Caco-2 (cell line): ENCODE data around the gene SETD9. TPM values are rescaled to one million over a fixed set of nuclear protein-coding genes. Genes with fewer than 3 reads are reported as not detected.

Experiments used
- BruUV-seq: library from RNA; stranded (reverse); fragments of 400-500 nt; replicated peaks from 2 replicates; lab custom pipeline; 2021; lab: Mats Ljungman, UMichigan
- CTCF ChIA-PET: fragments of 300-600 bp; sonication (Branson Sonifier 250); formaldehyde crosslinking; loops from one replicate; lab custom pipeline; 2022; ENCODE audit warnings: antibody characterized with exemption; lab: Charles Lee
- POLR2A ChIA-PET: fragments of 300-600 bp; sonication (Branson Sonifier 250); formaldehyde crosslinking; loops from one replicate; lab custom pipeline; 2022; ENCODE audit warnings: antibody characterized with exemption; lab: Charles Lee
- DNase-seq, 2 experiments: peaks; one replicate each; pipeline versions ENCODE4 v3.0.0 to v3.0.0-alpha.2; 2020 to 2022
- H3K27me3 ChIP-seq: replicated peaks from 2 replicates; pipeline ENCODE4 v1.6.0; 2011; ENCODE audit warnings: low read length; ENCODE audit not compliant: control insufficient read depth, insufficient read depth
- H3K36me3 ChIP-seq: 2 replicates; pipeline ENCODE4 v1.5.1; 2011; ENCODE audit warnings: low read length; ENCODE audit not compliant: control insufficient read depth, insufficient read depth
- H3K4me1 ChIP-seq: fragments of 250-450 bp; sonication (Bioruptor Pico); 2 replicates; pipeline ENCODE4 v1.5.1; 2020; ENCODE audit warnings: mild to moderate bottlenecking
- H3K4me3 ChIP-seq: 2 replicates; pipeline ENCODE4 v1.5.1; 2011; ENCODE audit warnings: low read depth, mild to moderate bottlenecking, control low read depth, low read length
- H3K9me3 ChIP-seq: fragments of 250-450 bp; sonication (Bioruptor Pico); 2 replicates; pipeline ENCODE4 v1.5.1; 2020; ENCODE audit warnings: mild to moderate bottlenecking, moderate library complexity
- H3K27ac Mint-ChIP-seq: one replicate; pipeline ENCODE4 v1.8.0; 2022; ENCODE audit warnings: mixed read lengths; ENCODE audit not compliant: unreplicated experiment
- H3K27me3 Mint-ChIP-seq: one replicate; pipeline ENCODE4 v1.8.0; 2022; ENCODE audit warnings: mixed read lengths; ENCODE audit not compliant: insufficient read depth, unreplicated experiment
- H3K36me3 Mint-ChIP-seq: one replicate; pipeline ENCODE4 v1.8.0; 2022; ENCODE audit warnings: mild to moderate bottlenecking, mixed read lengths; ENCODE audit not compliant: insufficient read depth, unreplicated experiment
- H3K4me1 Mint-ChIP-seq: one replicate; pipeline ENCODE4 v1.8.0; 2022; ENCODE audit warnings: low read depth, mixed read lengths; ENCODE audit not compliant: unreplicated experiment
- H3K4me3 Mint-ChIP-seq: one replicate; pipeline ENCODE4 v1.8.0; 2022; ENCODE audit warnings: mild to moderate bottlenecking, moderate library complexity, mixed read lengths; ENCODE audit not compliant: unreplicated experiment
- H3K9me3 Mint-ChIP-seq: one replicate; pipeline ENCODE4 v1.8.0; 2022; ENCODE audit warnings: mixed read lengths; ENCODE audit not compliant: unreplicated experiment
- intact Hi-C: fragments of 100-400 bp; cut with micrococcal nuclease; formaldehyde crosslinking; loops from one replicate; pipeline ENCODE4 v1.10.0; 2022; ENCODE audit not compliant: unreplicated experiment
- total RNA-seq: library from RNA; stranded (reverse); gene quantifications from 2 replicates; pipeline ENCODE4 v1.2.3, GENCODE V29; 2022
- TF ChIP-seq, protein P1 (sequence below), 2 experiments: fragments of 200-600 bp in 1 of 2; IDR thresholded peaks; 1 replicate in 1 of 2; 2 replicates in 1 of 2; pipeline versions ENCODE4 v1.5.1 to v1.8.0; 2011 to 2022; ENCODE audit warnings: antibody characterized with exemption in 1 of 2, control low read depth in 1 of 2, inconsistent platforms in 1 of 2, low read depth in 1 of 2, low read length in 1 of 2, mild to moderate bottlenecking in 1 of 2, moderate library complexity in 1 of 2; ENCODE audit not compliant: insufficient read depth in 1 of 2, severe bottlenecking in 1 of 2, unreplicated experiment in 1 of 2

The SETD9 gene
- total RNA-seq, 1 experiment from 2014 or later, result 10.5 TPM

DNA sequence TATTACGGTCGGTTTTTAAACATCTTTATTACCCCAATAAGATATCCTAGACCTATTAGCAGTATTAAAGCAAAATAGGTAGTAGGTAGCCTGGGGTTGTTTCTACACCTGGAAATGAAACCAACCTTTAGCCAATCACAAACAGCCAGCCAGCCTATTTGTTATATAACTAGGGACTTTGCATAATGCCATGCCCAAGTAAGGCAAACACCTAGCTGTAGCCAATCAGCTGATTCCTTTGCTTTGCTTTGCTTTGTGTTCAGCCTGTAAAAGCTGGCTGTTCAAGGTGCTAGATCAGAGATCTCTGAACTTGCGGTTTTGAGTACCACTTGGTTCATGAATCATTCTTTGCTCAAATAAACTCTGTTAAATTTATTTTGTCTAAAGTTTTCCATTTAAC, 46.5 kb upstream of the SETD9 start:
- ChIA-PET POLR2A (no interaction called here), CTCF (no interaction called here)
- peaks cover 62% of the 10 kb centered on the region for H3K36me3 Mint-ChIP-seq
- Histone ChIP-seq H3K4me3 (no peak overlapping the region), H3K36me3 (no peaks in the 10 kb centered on the region; the same call in none of the 2 replicates), H3K4me1 (no peaks in the 10 kb centered on the region; the same call in 1 of the 2 replicates), H3K9me3 (no peaks in the 10 kb centered on the region), H3K27me3 (no peaks in the 10 kb centered on the region)
- H3K4me1 Mint-ChIP-seq, result peaks cover 6% of the 10 kb centered on the region
- no peak for DNase-seq
- no peak overlapping the region for H3K27ac Mint-ChIP-seq
- intact Hi-C loops, result no loop called here
- BruUV-seq, result no TSS peak
- TF ChIP-seq, protein P1, sequence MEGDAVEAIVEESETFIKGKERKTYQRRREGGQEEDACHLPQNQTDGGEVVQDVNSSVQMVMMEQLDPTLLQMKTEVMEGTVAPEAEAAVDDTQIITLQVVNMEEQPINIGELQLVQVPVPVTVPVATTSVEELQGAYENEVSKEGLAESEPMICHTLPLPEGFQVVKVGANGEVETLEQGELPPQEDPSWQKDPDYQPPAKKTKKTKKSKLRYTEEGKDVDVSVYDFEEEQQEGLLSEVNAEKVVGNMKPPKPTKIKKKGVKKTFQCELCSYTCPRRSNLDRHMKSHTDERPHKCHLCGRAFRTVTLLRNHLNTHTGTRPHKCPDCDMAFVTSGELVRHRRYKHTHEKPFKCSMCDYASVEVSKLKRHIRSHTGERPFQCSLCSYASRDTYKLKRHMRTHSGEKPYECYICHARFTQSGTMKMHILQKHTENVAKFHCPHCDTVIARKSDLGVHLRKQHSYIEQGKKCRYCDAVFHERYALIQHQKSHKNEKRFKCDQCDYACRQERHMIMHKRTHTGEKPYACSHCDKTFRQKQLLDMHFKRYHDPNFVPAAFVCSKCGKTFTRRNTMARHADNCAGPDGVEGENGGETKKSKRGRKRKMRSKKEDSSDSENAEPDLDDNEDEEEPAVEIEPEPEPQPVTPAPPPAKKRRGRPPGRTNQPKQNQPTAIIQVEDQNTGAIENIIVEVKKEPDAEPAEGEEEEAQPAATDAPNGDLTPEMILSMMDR (IDR thresholded peaks at IDR 0.05; ENCODE audit: insufficient read depth in 1 of 2, low read depth in 1 of 2, low read length in 1 of 2, severe bottlenecking in 1 of 2, unreplicated experiment in 1 of 2), result no peak
- H3K27me3 Mint-ChIP-seq, result no peaks in the 10 kb centered on the region
- no peak overlapping the region for H3K4me3 Mint-ChIP-seq
- H3K9me3 Mint-ChIP-seq, result peaks cover 9% of the 10 kb centered on the region

DNA sequence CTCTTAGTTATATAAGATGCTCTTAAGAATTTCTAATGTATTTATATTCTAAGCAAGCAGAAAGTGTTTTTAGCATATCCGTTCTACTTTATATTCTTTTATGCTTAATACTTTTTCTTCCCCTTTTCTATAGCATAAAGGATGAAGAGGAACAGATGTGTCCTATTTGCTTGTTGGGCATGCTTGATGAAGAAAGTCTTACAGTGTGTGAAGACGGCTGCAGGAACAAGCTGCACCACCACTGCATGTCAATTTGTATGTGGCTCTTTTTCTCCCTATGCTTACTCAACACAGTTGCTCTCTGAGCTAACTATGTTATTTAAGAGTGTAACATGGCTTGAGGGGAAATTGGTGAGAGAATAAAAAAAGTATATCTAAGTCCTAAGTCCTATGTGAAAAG, 37.6 kb upstream of the SETD9 start:
- Mint-ChIP-seq H3K4me3 (no peak overlapping the region), H3K27ac (no peak overlapping the region), H3K36me3 (peaks cover 77% of the 10 kb centered on the region), H3K4me1 (peaks cover 5% of the 10 kb centered on the region), H3K27me3 (no peaks in the 10 kb centered on the region), H3K9me3 (no peaks in the 10 kb centered on the region)
- intact Hi-C loops, result no loop called here
- peaks cover 2% of the 10 kb centered on the region for H3K36me3 ChIP-seq
- H3K27me3 ChIP-seq, result no peaks in the 10 kb centered on the region
- no peaks in the 10 kb centered on the region for H3K9me3 ChIP-seq
- DNase-seq, result no peak
- no peaks in the 10 kb centered on the region for H3K4me1 ChIP-seq
- TF ChIP-seq, protein P1 (IDR thresholded peaks at IDR 0.05; ENCODE audit: insufficient read depth in 1 of 2, low read depth in 1 of 2, low read length in 1 of 2, severe bottlenecking in 1 of 2, unreplicated experiment in 1 of 2), result no peak
- H3K4me3 ChIP-seq, result no peak overlapping the region
- BruUV-seq, result no TSS peak
- ChIA-PET POLR2A (no interaction called here), CTCF (no interaction called here)

DNA sequence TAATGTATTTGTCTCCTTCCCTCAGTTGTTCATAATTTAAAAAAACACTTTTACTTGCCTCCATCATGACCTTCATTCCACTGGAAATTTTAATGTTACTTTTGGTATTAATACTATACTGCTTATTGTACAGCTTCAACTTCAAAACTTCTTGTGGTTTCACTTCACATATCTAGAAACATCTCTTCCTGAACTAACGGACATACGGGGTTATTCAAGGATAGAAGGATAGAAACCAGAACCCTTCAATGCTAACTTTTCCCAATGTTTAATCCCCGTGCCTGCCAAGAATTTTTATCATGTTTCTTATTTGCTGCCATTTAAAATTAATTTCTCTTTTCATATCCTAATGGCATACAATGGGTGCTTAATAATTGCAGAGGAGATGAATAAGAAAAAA, 36.3 kb upstream of the SETD9 start:
- peaks cover 4% of the 10 kb centered on the region for H3K36me3 ChIP-seq
- no peaks in the 10 kb centered on the region for H3K9me3 Mint-ChIP-seq
- intact Hi-C loops, result no loop called here
- H3K27me3 ChIP-seq, result no peaks in the 10 kb centered on the region
- H3K27me3 Mint-ChIP-seq, result no peaks in the 10 kb centered on the region
- no peak overlapping the region for H3K4me3 ChIP-seq
- TF ChIP-seq, protein P1 (IDR thresholded peaks at IDR 0.05; ENCODE audit: insufficient read depth in 1 of 2, low read depth in 1 of 2, low read length in 1 of 2, severe bottlenecking in 1 of 2, unreplicated experiment in 1 of 2), result no peak
- H3K9me3 ChIP-seq, result no peaks in the 10 kb centered on the region
- no TSS peak for BruUV-seq
- peaks cover 78% of the 10 kb centered on the region for H3K36me3 Mint-ChIP-seq
- ChIA-PET CTCF (no interaction called here), POLR2A (no interaction called here)
- H3K4me1 Mint-ChIP-seq, result peaks cover 5% of the 10 kb centered on the region
- no peak for DNase-seq
- H3K4me3 Mint-ChIP-seq, result no peak overlapping the region
- no peak overlapping the region for H3K27ac Mint-ChIP-seq
- H3K4me1 ChIP-seq, result no peaks in the 10 kb centered on the region
